CD4-positive, alpha-beta T cell (primary cell): ENCODE data around the gene ZNF317. TPM values are rescaled to one million over a fixed set of nuclear protein-coding genes. Genes with fewer than 3 reads are reported as not detected.

Experiments used
- ATAC-seq: fragments of 200-7000 bp; cut with Tn5 transposase; one replicate; pipeline ENCODE4 v1.10.0; 2022; ENCODE audit warnings: mild to moderate bottlenecking; ENCODE audit not compliant: poor library complexity
- CTCF ChIA-PET: fragments of 350-600 bp; sonication (Branson Sonifier 250); formaldehyde crosslinking; loops from one replicate; lab custom pipeline; 2021; ENCODE audit warnings: antibody characterized with exemption, inconsistent platforms; lab: Charles Lee
- POLR2A ChIA-PET: fragments of 350-600 bp; sonication (Branson Sonifier 250); formaldehyde crosslinking; loops from one replicate; lab custom pipeline; 2021; ENCODE audit warnings: antibody characterized with exemption, inconsistent platforms; lab: Charles Lee
- DNase-seq, 14 experiments: peaks; one replicate each; pipeline ENCODE4 v3.0.0-alpha.2; 2013 to 2020; ENCODE audit warnings: mixed read lengths in 2 of 14
- H3K27ac ChIP-seq, 2 donors: one replicate each; pipeline versions ENCODE4 v1.5.1 to v1.7.0; 2013; ENCODE audit warnings: low read length in 2 of 2, low read depth in 1 of 2, mild to moderate bottlenecking in 1 of 2
- H3K27me3 ChIP-seq, 2 experiments: 1 replicate in 1 of 2; 2 replicates in 1 of 2; pipeline versions ENCODE4 v1.6.1 to v1.7.0; 2013; ENCODE audit warnings: low read length in 2 of 2, control low read depth in 1 of 2, mild to moderate bottlenecking in 1 of 2, moderate library complexity in 1 of 2; ENCODE audit not compliant: insufficient read depth in 2 of 2, control insufficient read depth in 1 of 2
- H3K36me3 ChIP-seq: one replicate; pipeline ENCODE4 v1.6.1; 2013; ENCODE audit warnings: low read length, control low read depth; ENCODE audit not compliant: insufficient read depth
- H3K4me1 ChIP-seq: one replicate; pipeline ENCODE4 v1.6.1; 2013; ENCODE audit warnings: low read length, control low read depth; ENCODE audit not compliant: insufficient read depth
- H3K4me3 ChIP-seq: one replicate; pipeline ENCODE4 v1.5.1; 2013; ENCODE audit warnings: mild to moderate bottlenecking, low read length, moderate library complexity
- H3K9me3 ChIP-seq, 2 experiments: 1 replicate in 1 of 2; 2 replicates in 1 of 2; pipeline versions ENCODE4 v1.6.1 to v1.7.0; 2013; ENCODE audit warnings: low read length in 2 of 2, mild to moderate bottlenecking in 2 of 2, control low read depth in 1 of 2, moderate library complexity in 1 of 2; ENCODE audit not compliant: control insufficient read depth in 1 of 2, insufficient read depth in 1 of 2
- H3K27ac Mint-ChIP-seq: one replicate; pipeline ENCODE4 v1.8.0; 2020; ENCODE audit warnings: mixed read lengths
- H3K27me3 Mint-ChIP-seq: one replicate; pipeline ENCODE4 v1.8.0; 2021; ENCODE audit warnings: mixed read lengths
- H3K36me3 Mint-ChIP-seq: one replicate; pipeline ENCODE4 v1.8.0; 2021; ENCODE audit warnings: low read depth, mixed read lengths
- H3K4me1 Mint-ChIP-seq: one replicate; pipeline ENCODE4 v1.8.0; 2021; ENCODE audit warnings: low read depth, mixed read lengths
- H3K4me3 Mint-ChIP-seq: one replicate; pipeline ENCODE4 v1.8.0; 2020; ENCODE audit warnings: mild to moderate bottlenecking, mixed read lengths
- H3K9me3 Mint-ChIP-seq: one replicate; pipeline ENCODE4 v1.8.0; 2020; ENCODE audit warnings: mixed read lengths
- intact Hi-C, 2 experiments: fragments of 100-400 bp; cut with DNase I in 1 of 2; cut with micrococcal nuclease in 1 of 2; formaldehyde crosslinking; loops; one replicate each; pipeline versions ENCODE4 v1.15.1 to v1.9.0; 2023 to 2025; cut with DNase I, micrococcal nuclease
- total RNA-seq, 174 experiments: library from RNA in 2 of 174; stranded (reverse) in 2 of 174; gene quantifications; one replicate each; pipeline ENCODE4 v1.2.3 and lab custom pipeline; 2021 to 2026
- TF ChIP-seq, protein P1 (sequence below): fragments of 200-600 bp; IDR thresholded peaks from one replicate; pipeline ENCODE4 v1.8.0; 2022; ENCODE audit warnings: antibody characterized with exemption, mild to moderate bottlenecking

The ZNF317 gene
- total RNA-seq, 2 experiments from 2014 or later = 110 TPM

GRCh38 chr19:9115307-9115813, 24.8 kb upstream of the ZNF317 start, which contains the start of gene OR7G1:
Gene OR7G1, minus strand, starts transcription at chr19:9115763. Its CDS starts 0 bp downstream, at chr19:9115763.
- Histone ChIP-seq H3K36me3 (no peaks in the 10 kb centered on the region), H3K4me3 (no peak within 1 kb of the TSS), H3K4me1 (no peaks in the 10 kb centered on the region), H3K27ac (no peak within 1 kb of the TSS), H3K27me3 (no peaks in the 10 kb centered on the region), H3K9me3 (no peaks in the 10 kb centered on the region)
- H3K4me3 Mint-ChIP-seq = no peak within 1 kb of the TSS
- TF ChIP-seq, protein P1, sequence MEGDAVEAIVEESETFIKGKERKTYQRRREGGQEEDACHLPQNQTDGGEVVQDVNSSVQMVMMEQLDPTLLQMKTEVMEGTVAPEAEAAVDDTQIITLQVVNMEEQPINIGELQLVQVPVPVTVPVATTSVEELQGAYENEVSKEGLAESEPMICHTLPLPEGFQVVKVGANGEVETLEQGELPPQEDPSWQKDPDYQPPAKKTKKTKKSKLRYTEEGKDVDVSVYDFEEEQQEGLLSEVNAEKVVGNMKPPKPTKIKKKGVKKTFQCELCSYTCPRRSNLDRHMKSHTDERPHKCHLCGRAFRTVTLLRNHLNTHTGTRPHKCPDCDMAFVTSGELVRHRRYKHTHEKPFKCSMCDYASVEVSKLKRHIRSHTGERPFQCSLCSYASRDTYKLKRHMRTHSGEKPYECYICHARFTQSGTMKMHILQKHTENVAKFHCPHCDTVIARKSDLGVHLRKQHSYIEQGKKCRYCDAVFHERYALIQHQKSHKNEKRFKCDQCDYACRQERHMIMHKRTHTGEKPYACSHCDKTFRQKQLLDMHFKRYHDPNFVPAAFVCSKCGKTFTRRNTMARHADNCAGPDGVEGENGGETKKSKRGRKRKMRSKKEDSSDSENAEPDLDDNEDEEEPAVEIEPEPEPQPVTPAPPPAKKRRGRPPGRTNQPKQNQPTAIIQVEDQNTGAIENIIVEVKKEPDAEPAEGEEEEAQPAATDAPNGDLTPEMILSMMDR = no peak
- no peak for DNase-seq
- H3K9me3 Mint-ChIP-seq = no peaks in the 10 kb centered on the region
- no peak for ATAC-seq
- intact Hi-C loops = no loop called here
- no peak within 1 kb of the TSS for H3K27ac Mint-ChIP-seq
- no peaks in the 10 kb centered on the region for H3K4me1 Mint-ChIP-seq
- no peaks in the 10 kb centered on the region for H3K36me3 Mint-ChIP-seq
- peaks cover 39% of the 10 kb centered on the region for H3K27me3 Mint-ChIP-seq
- ChIA-PET CTCF (no interaction called here), POLR2A (no interaction called here)

- Mint-ChIP-seq H3K27me3 (peaks cover 42% of the 10 kb centered on the region), H3K36me3 (no peaks in the 10 kb centered on the region), H3K4me3 (no peak overlapping the region), H3K4me1 (no peaks in the 10 kb centered on the region), H3K9me3 (no peaks in the 10 kb centered on the region), H3K27ac (no peak overlapping the region)
- CTCF ChIA-PET = no interaction called here
- ATAC-seq (no peak), DNase-seq (no peak)
- no peaks in the 10 kb centered on the region for H3K9me3 ChIP-seq
- H3K36me3 ChIP-seq = no peaks in the 10 kb centered on the region
- intact Hi-C loops = no loop called here
- no peak overlapping the region for H3K4me3 ChIP-seq
- H3K27ac ChIP-seq = no peak overlapping the region
- TF ChIP-seq, protein P1 = no peak
- no peaks in the 10 kb centered on the region for H3K4me1 ChIP-seq
- H3K27me3 ChIP-seq = no peaks in the 10 kb centered on the region
- POLR2A ChIA-PET = no interaction called here
These were observed 23.6 kb upstream of the ZNF317 start for GRCh38 chr19:9116547-9116946.

GRCh38 chr19:9126900-9127405, 13.2 kb upstream of the ZNF317 start, which contains the start of gene OR7G3:
Gene OR7G3, minus strand, starts transcription at chr19:9126950. Its CDS starts 0 bp downstream, at chr19:9126950.
- intact Hi-C loops = no loop called here
- H3K27me3 Mint-ChIP-seq = peaks cover 43% of the 10 kb centered on the region
- TF ChIP-seq, protein P1 = no peak
- ChIA-PET CTCF (no interaction called here), POLR2A (no interaction called here)
- Histone ChIP-seq H3K4me1 (no peaks in the 10 kb centered on the region), H3K9me3 (no peaks in the 10 kb centered on the region), H3K27ac (no peak within 1 kb of the TSS), H3K4me3 (no peak within 1 kb of the TSS), H3K36me3 (no peaks in the 10 kb centered on the region), H3K27me3 (peaks cover 6 to 9% of the 10 kb centered on the region in 2 experiments)
- ATAC-seq (no peak), DNase-seq (no peak)
- H3K36me3 Mint-ChIP-seq = no peaks in the 10 kb centered on the region
- no peak within 1 kb of the TSS for H3K4me3 Mint-ChIP-seq
- no peaks in the 10 kb centered on the region for H3K4me1 Mint-ChIP-seq
- H3K27ac Mint-ChIP-seq = no peak within 1 kb of the TSS
- H3K9me3 Mint-ChIP-seq = no peaks in the 10 kb centered on the region
